NK-92 treated with Interleukin-12 subunit alpha and Interleukin-12 subunit beta, amount 100 ng/mL, for 24 hours (cell line): Measurements from ENCODE around the gene TP63.

Experiments used
- DNase-seq: peaks from one replicate; lab custom pipeline; 2025; lab: John Stamatoyannopoulos, UW

TP63 gene

GRCh38 chr3:189684317-189684716 lies 53.1 kb downstream of the TP63 start:
- DNase-seq, result no peak

GRCh38 chr3:189685291-189685690 lies 54.1 kb downstream of the TP63 start:
- DNase-seq, result no peak

GRCh38 chr3:189685860-189686259 lies 54.7 kb downstream of the TP63 start:
- no peak for DNase-seq

- DNase-seq, result no peak
Observed at GRCh38 chr3:189687475-189687874, 56.3 kb downstream of the TP63 start.

GRCh38 chr3:189688262-189688661 lies 57.1 kb downstream of the TP63 start:
- no peak for DNase-seq

- no peak for DNase-seq
Observed at GRCh38 chr3:189689625-189690024, 58.4 kb downstream of the TP63 start.

- DNase-seq, result no peak
Observed at GRCh38 chr3:189690237-189690636, 59.0 kb downstream of the TP63 start.

- no peak for DNase-seq
Observed at GRCh38 chr3:189690672-189691071, 59.5 kb downstream of the TP63 start.

GRCh38 chr3:189695400-189695799 lies 64.2 kb downstream of the TP63 start:
- no peak for DNase-seq

- no peak for DNase-seq
Observed at GRCh38 chr3:189698811-189699210, 67.6 kb downstream of the TP63 start.

- DNase-seq, result no peak
Observed at GRCh38 chr3:189699885-189700284, 68.7 kb downstream of the TP63 start.

- DNase-seq, result no peak
Observed at GRCh38 chr3:189702066-189702646, 71.0 kb downstream of the TP63 start.

GRCh38 chr3:189703865-189704264 lies 72.7 kb downstream of the TP63 start:
- DNase-seq, result no peak

- no peak for DNase-seq
Observed at GRCh38 chr3:189708375-189708774, 77.2 kb downstream of the TP63 start.

GRCh38 chr3:189710620-189711402 lies 79.6 kb downstream of the TP63 start:
- no peak for DNase-seq

GRCh38 chr3:189712906-189713483 lies 81.8 kb downstream of the TP63 start:
- DNase-seq, result no peak

- no peak for DNase-seq
Observed at GRCh38 chr3:189714991-189715961, 84.1 kb downstream of the TP63 start.

- no peak for DNase-seq
Observed at GRCh38 chr3:189718215-189718614, 87.0 kb downstream of the TP63 start.

- no peak for DNase-seq
Observed at GRCh38 chr3:189720736-189721417, 89.7 kb downstream of the TP63 start.

GRCh38 chr3:189721873-189722665 lies 90.9 kb downstream of the TP63 start:
- no peak for DNase-seq

- DNase-seq, result no peak
Observed at GRCh38 chr3:189724356-189724755, 93.2 kb downstream of the TP63 start.
